Adrenal gland (tissue), 12 donors: ENCODE data around the gene ICAM1. TPM values are rescaled to one million over a fixed set of nuclear protein-coding genes. Genes with fewer than 3 reads are reported as not detected.

Source experiments
- DNase-seq, 7 donors: peaks; one replicate each; pipeline ENCODE4 v3.0.0-alpha.2; 2019 to 2020
- H3K27ac ChIP-seq, 5 donors: fragments of 200-600 bp; sonication (generic) in 4 of 5; 1 replicate in 3 of 5; 2 replicates in 2 of 5; pipeline versions ENCODE4 v1.5.1 to v1.8.0; 2016 to 2020; ENCODE audit warnings: mild to moderate bottlenecking in 1 of 5
- H3K27me3 ChIP-seq: fragments of 200-600 bp; 2 replicates; pipeline ENCODE4 v1.8.0; 2021
- H3K36me3 ChIP-seq, 2 donors: fragments of 200-600 bp; replicated peaks in 1 of 2; 1 replicate in 1 of 2; 2 replicates in 1 of 2; pipeline versions ENCODE4 v1.5.1 to v1.8.0; 2018 to 2022
- H3K4me1 ChIP-seq, 2 donors: fragments of 200-600 bp; replicated peaks in 1 of 2; 1 replicate in 1 of 2; 2 replicates in 1 of 2; pipeline versions ENCODE4 v1.5.1 to v1.8.0; 2018 to 2021
- H3K4me3 ChIP-seq, 4 donors: fragments of 200-600 bp; sonication (generic) in 3 of 4; one replicate each; pipeline ENCODE4 v1.5.1; 2016 to 2018
- H3K9me3 ChIP-seq, 3 donors: fragments of 200-600 bp; sonication (generic) in 1 of 3; replicated peaks in 1 of 3; 1 replicate in 2 of 3; 2 replicates in 1 of 3; pipeline versions ENCODE4 v1.5.1 to v1.8.0; 2016 to 2021
- POLR2A ChIP-seq, 2 donors: fragments of 450-650 bp; IDR thresholded peaks; one replicate each; pipeline ENCODE4 v1.6.1; 2017; ENCODE audit warnings: antibody characterized with exemption in 2 of 2, mild to moderate bottlenecking in 2 of 2, moderate library complexity in 1 of 2
- WGBS, 4 donors: extraction: QIAGEN DNeasy Blood & Tissue Kit in 2 of 4; methylation state at CpG; one replicate each; pipeline versions ENCODE4 v1.1.5 to v1.1.7; 2013 to 2017; 5-methylcytosine and 5-hydroxymethylcytosine counted together
- intact Hi-C, 2 donors: fragments of 100-400 bp; cut with DNase I; formaldehyde crosslinking; loops; one replicate each; pipeline versions ENCODE4 v1.14.1 to v1.15.0; 2022 to 2023
- polyA plus RNA-seq, 3 donors: library from polyadenylated mRNA; stranded (reverse); fragments of 200-250 nt in 2 of 3; fragments of 350-450 nt in 1 of 3; fragmentation: Illumina TruSeq in 1 of 3; extraction: RNeasy Lipid Tissue Mini Kit (QIAGEN cat#74804) in 1 of 3; gene quantifications; one replicate each; pipeline ENCODE4 v1.2.3, GENCODE V29; 2013 to 2014
- total RNA-seq, 9 donors: library from RNA; depleted of rRNA in 4 of 9; stranded (reverse); fragments of >200 nt in 4 of 9; fragments of 120-200 nt in 1 of 9; fragmentation: NEBNext Ultra II Directional in 1 of 9; extraction: Animal tissue kit (Norgen Biotek cat#: 25700) in 1 of 9; gene quantifications; one replicate each; pipeline versions ENCODE4 v1.1.0 to v1.2.4, GENCODE V29; 2013 to 2023
- TF ChIP-seq, protein P1 (sequence below), 6 experiments: fragments of 450-650 bp in 4 of 6; fragments of 200-600 bp in 2 of 6; sonication (generic) in 1 of 6; IDR thresholded peaks; 1 replicate in 5 of 6; 2 replicates in 1 of 6; pipeline versions ENCODE4 v1.5.1 to v1.8.0; 2016 to 2021; ENCODE audit warnings: antibody characterized with exemption in 6 of 6, mild to moderate bottlenecking in 2 of 6, moderate library complexity in 1 of 6
- donor health status: healthy with polysubstance abuse.
- donor health status: Bipolar disorder and iron deficiency.
- donor health status: DM: yes; HTN: yes; CAD: no.
- donor health status: DM: no; HTN: no; CAD: no.
- donor health status: DM: no; HTN: no; CAD: no.
- donor health status: DM: yes; HTN: yes; CAD: no.

Gene ICAM1
- total and polyA plus RNA-seq, 12 donors, result 2.2 to 90.4 (median 27.4) TPM

DNA sequence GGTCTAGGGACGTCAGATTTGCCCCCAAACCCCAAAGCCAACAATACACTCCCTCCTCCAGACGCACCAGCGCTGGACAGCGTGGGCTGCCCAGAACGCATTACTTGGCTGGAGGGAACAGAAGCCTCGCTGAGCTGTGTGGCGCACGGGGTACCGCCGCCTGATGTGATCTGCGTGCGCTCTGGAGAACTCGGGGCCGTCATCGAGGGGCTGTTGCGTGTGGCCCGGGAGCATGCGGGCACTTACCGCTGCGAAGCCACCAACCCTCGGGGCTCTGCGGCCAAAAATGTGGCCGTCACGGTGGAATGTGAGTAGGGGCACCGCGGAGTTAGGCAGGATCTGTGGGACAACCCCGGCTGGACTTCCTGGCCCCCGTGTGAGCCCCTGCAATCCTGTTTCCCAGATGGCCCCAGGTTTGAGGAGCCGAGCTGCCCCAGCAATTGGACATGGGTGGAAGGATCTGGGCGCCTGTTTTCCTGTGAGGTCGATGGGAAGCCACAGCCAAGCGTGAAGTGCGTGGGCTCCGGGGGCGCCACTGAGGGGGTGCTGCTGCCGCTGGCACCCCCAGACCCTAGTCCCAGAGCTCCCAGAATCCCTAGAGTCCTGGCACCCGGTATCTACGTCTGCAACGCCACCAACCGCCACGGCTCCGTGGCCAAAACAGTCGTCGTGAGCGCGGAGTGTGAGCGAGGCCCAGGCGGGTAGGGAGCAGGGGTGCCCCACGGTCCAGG is 22.9 kb downstream of the ICAM1 start:
- no peak for DNase-seq
- no peak overlapping the region for H3K27ac ChIP-seq
- peaks cover 23 to 54% of the 10 kb centered on the region in 2 donors for H3K4me1 ChIP-seq
- intact Hi-C loops, result no loop called here
- TF ChIP-seq, protein P1, sequence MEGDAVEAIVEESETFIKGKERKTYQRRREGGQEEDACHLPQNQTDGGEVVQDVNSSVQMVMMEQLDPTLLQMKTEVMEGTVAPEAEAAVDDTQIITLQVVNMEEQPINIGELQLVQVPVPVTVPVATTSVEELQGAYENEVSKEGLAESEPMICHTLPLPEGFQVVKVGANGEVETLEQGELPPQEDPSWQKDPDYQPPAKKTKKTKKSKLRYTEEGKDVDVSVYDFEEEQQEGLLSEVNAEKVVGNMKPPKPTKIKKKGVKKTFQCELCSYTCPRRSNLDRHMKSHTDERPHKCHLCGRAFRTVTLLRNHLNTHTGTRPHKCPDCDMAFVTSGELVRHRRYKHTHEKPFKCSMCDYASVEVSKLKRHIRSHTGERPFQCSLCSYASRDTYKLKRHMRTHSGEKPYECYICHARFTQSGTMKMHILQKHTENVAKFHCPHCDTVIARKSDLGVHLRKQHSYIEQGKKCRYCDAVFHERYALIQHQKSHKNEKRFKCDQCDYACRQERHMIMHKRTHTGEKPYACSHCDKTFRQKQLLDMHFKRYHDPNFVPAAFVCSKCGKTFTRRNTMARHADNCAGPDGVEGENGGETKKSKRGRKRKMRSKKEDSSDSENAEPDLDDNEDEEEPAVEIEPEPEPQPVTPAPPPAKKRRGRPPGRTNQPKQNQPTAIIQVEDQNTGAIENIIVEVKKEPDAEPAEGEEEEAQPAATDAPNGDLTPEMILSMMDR (IDR thresholded peaks at IDR 0.05), result no peak
- no peak for TF ChIP-seq POLR2A (IDR thresholded peaks at IDR 0.05)
- WGBS, 4 donors, result 20 to 38% (median 30%) methylated on average over 20 to 49 of the region's 49 CpGs
- no peaks in the 10 kb centered on the region for H3K9me3 ChIP-seq
- peaks cover 69% of the 10 kb centered on the region for H3K27me3 ChIP-seq
- no peak overlapping the region for H3K4me3 ChIP-seq
- no peaks in the 10 kb centered on the region for H3K36me3 ChIP-seq

DNA sequence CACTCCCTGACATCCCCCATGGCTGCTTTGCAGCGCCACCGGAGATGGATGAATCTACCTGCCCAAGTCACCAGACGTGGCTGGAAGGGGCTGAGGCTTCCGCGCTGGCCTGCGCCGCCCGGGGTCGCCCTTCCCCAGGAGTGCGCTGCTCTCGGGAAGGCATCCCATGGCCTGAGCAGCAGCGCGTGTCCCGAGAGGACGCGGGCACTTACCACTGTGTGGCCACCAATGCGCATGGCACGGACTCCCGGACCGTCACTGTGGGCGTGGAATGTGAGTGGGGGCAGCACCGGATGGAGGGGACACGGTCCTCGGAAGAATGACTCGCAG is 23.4 kb downstream of the ICAM1 start:
- Histone ChIP-seq H3K27ac (no peak overlapping the region), H3K4me1 (peaks cover 17 to 48% of the 10 kb centered on the region in 2 donors), H3K36me3 (no peaks in the 10 kb centered on the region), H3K27me3 (peaks cover 68% of the 10 kb centered on the region), H3K9me3 (no peaks in the 10 kb centered on the region), H3K4me3 (no peak overlapping the region)
- no peak for TF ChIP-seq POLR2A (IDR thresholded peaks at IDR 0.05)
- TF ChIP-seq, protein P1 (IDR thresholded peaks at IDR 0.05), result no peak
- WGBS, 4 donors, result 7 to 43% (median 16%) methylated on average over 3 to 25 of the region's 25 CpGs
- DNase-seq, result no peak
- intact Hi-C loops, result no loop called here

DNA sequence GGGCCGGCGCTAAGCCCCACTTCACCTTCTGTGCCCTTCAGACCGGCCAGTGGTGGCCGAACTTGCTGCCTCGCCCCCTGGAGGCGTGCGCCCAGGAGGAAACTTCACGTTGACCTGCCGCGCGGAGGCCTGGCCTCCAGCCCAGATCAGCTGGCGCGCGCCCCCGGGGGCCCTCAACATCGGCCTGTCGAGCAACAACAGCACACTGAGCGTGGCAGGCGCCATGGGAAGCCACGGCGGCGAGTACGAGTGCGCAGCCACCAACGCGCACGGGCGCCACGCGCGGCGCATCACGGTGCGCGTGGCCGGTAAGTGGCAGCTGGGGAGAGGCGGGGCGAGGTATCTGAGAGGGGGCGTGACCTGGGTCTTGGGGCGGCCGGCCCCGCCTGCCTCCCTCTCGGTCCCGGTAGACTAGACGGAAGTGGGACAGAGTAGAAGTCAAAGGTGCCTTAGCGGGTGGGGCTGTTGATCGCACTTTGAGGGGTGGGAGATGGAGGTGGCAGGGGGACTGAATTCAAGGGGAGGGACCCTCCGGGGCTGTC is 24.5 kb downstream of the ICAM1 start:
- DNase-seq, result no peak
- Histone ChIP-seq H3K27ac (no peak overlapping the region), H3K4me1 (peaks cover 9 to 38% of the 10 kb centered on the region in 2 donors), H3K9me3 (no peaks in the 10 kb centered on the region), H3K27me3 (peaks cover 61% of the 10 kb centered on the region), H3K4me3 (peak overlapping the region in 1 of 4 donors; percentile 31), H3K36me3 (no peaks in the 10 kb centered on the region)
- intact Hi-C loops, result no loop called here
- 2 to 7% (median 4%) methylated on average over 8 to 48 of the region's 48 CpGs for WGBS, 4 donors
- TF ChIP-seq, protein P1 (IDR thresholded peaks at IDR 0.05), result no peak

DNA sequence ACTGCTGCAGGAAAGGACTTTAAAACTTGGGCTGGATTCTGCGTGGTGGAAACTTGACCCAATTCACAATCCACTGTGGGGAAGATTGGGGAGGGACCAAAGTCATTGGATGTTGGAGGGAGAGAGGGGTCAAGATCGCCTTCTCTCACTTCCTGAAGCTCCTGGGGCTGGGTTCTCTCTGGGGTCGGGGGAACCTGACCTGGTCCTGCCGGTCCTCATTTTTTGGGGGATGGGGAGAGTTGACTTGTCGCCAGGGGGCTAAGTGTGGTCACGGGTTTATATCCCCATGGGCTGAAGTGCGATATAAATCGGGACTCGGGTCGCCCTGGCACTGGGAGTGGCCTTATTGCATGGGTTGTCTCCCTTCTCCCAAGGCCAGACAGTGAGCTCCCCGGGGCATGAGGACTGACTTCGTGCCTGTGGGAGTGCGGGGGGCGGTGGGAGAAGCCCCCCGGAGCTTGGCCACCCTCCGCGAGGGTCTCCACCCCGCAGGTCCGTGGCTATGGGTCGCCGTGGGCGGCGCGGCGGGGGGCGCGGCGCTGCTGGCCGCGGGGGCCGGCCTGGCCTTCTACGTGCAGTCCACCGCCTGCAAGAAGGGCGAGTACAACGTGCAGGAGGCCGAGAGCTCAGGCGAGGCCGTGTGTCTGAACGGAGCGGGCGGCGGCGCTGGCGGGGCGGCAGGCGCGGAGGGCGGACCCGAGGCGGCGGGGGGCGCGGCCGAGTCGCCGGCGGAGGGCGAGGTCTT is 25.1 kb downstream of the ICAM1 start:
- Histone ChIP-seq H3K9me3 (no peaks in the 10 kb centered on the region), H3K27ac (no peak overlapping the region), H3K27me3 (peaks cover 55% of the 10 kb centered on the region), H3K36me3 (no peaks in the 10 kb centered on the region), H3K4me3 (peak overlapping the region in 1 of 4 donors; percentile 31), H3K4me1 (peaks cover 3 to 32% of the 10 kb centered on the region in 2 donors)
- WGBS, 4 donors, result 3 to 15% (median 7%) methylated on average over 13 to 58 of the region's 58 CpGs
- DNase-seq, result no peak
- TF ChIP-seq, protein P1 (IDR thresholded peaks at IDR 0.05), result no peak
- TF ChIP-seq POLR2A (IDR thresholded peaks at IDR 0.05), result no peak
- intact Hi-C loops, result no loop called here
